ENCODE data around the gene HOXB8.

The HOXB8 gene

DNA sequence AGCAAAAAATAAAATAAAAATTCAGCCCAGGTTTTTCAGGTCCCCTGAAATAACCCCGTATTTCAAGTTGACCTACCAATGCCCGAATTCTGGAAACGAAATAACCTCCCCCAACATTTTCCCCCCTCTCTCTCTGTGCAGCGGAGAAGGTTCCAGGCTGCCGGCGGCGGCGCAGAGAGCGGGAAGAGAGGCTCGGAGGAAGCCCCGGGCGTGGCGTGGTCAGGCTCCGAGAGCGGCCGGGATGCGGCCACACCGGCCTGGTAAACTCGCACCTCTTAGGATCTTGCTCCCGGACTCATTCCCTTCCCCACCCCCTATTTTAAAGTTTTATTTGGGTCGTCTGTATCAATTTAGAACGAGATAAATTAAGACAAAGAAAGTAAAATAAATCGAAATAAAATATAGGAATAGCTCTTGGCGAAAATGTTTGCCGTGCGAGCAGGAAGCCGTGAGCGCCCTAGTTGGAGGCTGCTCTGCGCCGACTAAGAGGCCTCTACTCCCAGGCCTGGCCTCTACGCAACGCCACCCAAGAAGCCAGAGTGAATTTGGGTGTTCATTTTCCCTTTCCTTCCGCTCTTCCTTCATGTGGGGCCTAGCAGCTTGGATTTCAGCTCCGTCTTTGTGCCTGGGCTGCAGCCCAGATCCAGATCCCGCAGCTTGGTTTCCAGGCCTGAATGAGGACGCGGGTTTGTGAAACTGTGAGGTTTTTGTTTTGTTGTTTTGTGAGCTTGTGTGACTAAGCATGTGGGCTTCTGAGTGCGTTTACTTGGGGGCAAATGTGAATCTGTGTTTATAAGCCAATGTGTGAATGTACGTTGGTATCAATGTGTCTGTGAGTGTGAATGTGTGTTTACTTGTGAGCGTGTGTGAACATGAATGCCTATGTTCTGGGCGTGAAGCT is 8.9 kb downstream of the HOXB8 start:
- no peak overlapping the region for H3K27ac ChIP-seq (ENCODE audit: low read length)
- H3K4me1 ChIP-seq (ENCODE audit: control insufficient read depth, insufficient read depth, low read length) = peaks cover 14% of the 10 kb centered on the region
- peaks cover 90 to 96% of the 10 kb centered on the region in 2 donors for H3K27me3 ChIP-seq (ENCODE audit: control insufficient read depth in 1 of 2, insufficient read depth in 2 of 2, low read length in 2 of 2)
- no peak overlapping the region for H3K4me3 ChIP-seq (ENCODE audit: low read length in 2 of 2)
- H3K36me3 ChIP-seq (ENCODE audit: control insufficient read depth in 2 of 2, insufficient read depth in 2 of 2, low read length in 2 of 2) = no peaks in the 10 kb centered on the region
- H3K9ac ChIP-seq (ENCODE audit: low read length in 2 of 2) = no peak overlapping the region
- no peaks in the 10 kb centered on the region for H3K9me3 ChIP-seq (ENCODE audit: control insufficient read depth in 2 of 2, low read length in 2 of 2)

GRCh38 chr17:48605409-48605919 is 9.6 kb downstream of the HOXB8 start:
- Histone ChIP-seq H3K9ac (ENCODE audit: low read length in 2 of 2) (no peak overlapping the region), H3K9me3 (ENCODE audit: control insufficient read depth in 2 of 2, low read length in 2 of 2) (no peaks in the 10 kb centered on the region), H3K4me1 (ENCODE audit: control insufficient read depth, insufficient read depth, low read length) (peaks cover 8% of the 10 kb centered on the region), H3K4me3 (ENCODE audit: low read length in 2 of 2) (no peak overlapping the region), H3K27me3 (ENCODE audit: control insufficient read depth in 1 of 2, insufficient read depth in 2 of 2, low read length in 2 of 2) (peaks cover 89 to 96% of the 10 kb centered on the region in 2 donors), H3K27ac (ENCODE audit: low read length) (no peak overlapping the region), H3K36me3 (ENCODE audit: control insufficient read depth in 2 of 2, insufficient read depth in 2 of 2, low read length in 2 of 2) (no peaks in the 10 kb centered on the region)

DNA sequence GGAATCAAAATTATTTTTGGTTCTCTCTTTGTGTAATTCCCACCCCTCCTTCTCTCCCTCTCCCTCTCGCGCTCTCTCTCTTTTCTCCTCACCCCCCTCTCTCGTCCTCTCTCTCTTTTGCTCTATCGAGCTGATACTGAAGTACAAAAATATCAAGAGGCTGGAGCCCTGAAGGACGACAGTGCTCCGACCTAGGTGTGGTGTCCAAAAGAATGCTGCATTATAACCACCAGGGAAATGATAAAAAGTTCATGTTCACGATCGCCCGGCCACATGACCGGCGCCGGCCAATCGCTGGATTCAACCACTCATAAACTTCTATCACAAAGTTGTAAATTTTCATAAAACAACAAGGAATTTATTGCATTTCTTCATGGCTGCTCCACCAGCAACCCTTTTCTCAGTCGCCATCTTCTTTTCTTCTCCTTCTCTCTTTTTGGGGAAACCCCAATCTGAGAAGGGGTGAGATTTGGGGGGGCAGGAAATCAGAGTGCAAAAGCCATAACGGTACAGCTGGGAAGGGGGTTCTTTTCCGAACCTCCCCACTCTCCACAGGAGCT is 10.2 kb downstream of the HOXB8 start, which contains the start of gene HOXB6:
Gene HOXB6 (minus strand): TSS at position 217 of the 560 bp plus-strand sequence. CDS start 6,836 bp downstream, outside the sequence.
- Histone ChIP-seq H3K9ac (ENCODE audit: low read length in 2 of 2) (peak within 1 kb of the TSS in 1 of 2 donors; percentile 21), H3K27ac (ENCODE audit: low read length) (no peak within 1 kb of the TSS), H3K4me1 (ENCODE audit: control insufficient read depth, insufficient read depth, low read length) (peaks cover 3% of the 10 kb centered on the region)

DNA sequence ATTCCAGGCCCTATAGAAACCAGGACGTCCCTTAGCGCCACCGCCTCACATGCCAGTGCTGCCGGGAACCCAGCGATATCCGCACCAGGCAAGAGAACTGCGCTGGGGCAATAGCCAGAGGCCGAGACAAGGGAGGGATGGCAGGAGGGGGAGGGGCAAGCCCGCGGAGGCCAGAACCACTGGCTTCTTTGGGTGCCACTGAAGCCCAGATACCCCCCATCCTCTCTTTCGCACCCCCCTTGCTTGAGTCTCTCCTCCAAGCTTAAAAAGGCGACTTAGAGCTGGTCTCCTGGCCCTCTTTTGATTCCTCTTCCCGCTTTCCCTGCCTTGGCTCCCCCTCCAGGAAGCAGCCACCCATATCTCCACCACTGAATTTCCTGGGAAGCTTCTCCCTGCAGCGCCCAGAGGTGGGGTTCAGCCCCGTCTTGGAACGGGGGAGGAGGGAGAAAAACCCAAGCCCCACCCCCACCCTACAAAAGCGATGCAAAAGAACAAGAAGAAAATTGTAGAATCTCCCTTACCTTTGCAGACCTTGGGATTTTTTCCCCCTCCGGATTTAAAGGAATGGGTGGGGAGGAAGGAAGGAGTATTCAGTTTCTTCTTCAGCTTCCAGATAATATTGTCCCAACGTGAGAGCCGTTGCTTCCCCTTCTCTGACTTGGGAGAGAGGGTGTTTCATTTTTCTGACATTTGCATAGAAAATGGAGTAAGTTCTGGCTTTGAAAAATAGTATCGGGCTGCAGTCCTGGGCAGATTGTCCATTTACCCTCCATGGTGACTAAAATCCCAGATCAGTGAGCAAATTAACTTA is 10.9 kb downstream of the HOXB8 start:
- Histone ChIP-seq H3K27ac (ENCODE audit: low read length) (no peak overlapping the region), H3K4me3 (ENCODE audit: low read length in 2 of 2) (peak overlapping the region in 1 of 2 donors; percentile 40), H3K9me3 (ENCODE audit: control insufficient read depth in 2 of 2, low read length in 2 of 2) (no peaks in the 10 kb centered on the region), H3K27me3 (ENCODE audit: control insufficient read depth in 1 of 2, insufficient read depth in 2 of 2, low read length in 2 of 2) (peaks cover 89 to 96% of the 10 kb centered on the region in 2 donors), H3K4me1 (ENCODE audit: control insufficient read depth, insufficient read depth, low read length) (peaks cover 3% of the 10 kb centered on the region), H3K9ac (ENCODE audit: low read length in 2 of 2) (peak overlapping the region in 1 of 2 donors; percentile 21), H3K36me3 (ENCODE audit: control insufficient read depth in 2 of 2, insufficient read depth in 2 of 2, low read length in 2 of 2) (no peaks in the 10 kb centered on the region)

More for the DNA sequence above, 10.2 kb downstream of the HOXB8 start, which contains the start of gene HOXB6:
- Histone ChIP-seq H3K27me3 (ENCODE audit: control insufficient read depth in 1 of 2, insufficient read depth in 2 of 2, low read length in 2 of 2) (peaks cover 89 to 96% of the 10 kb centered on the region in 2 donors), H3K4me3 (ENCODE audit: low read length in 2 of 2) (peak within 1 kb of the TSS in 1 of 2 donors; percentile 40), H3K9me3 (ENCODE audit: control insufficient read depth in 2 of 2, low read length in 2 of 2) (no peaks in the 10 kb centered on the region), H3K36me3 (ENCODE audit: control insufficient read depth in 2 of 2, insufficient read depth in 2 of 2, low read length in 2 of 2) (no peaks in the 10 kb centered on the region)

- no peaks in the 10 kb centered on the region for H3K36me3 ChIP-seq (ENCODE audit: control insufficient read depth in 2 of 2, insufficient read depth in 2 of 2, low read length in 2 of 2)
- no peak overlapping the region for H3K9ac ChIP-seq (ENCODE audit: low read length in 2 of 2)
- H3K27ac ChIP-seq (ENCODE audit: low read length) = no peak overlapping the region
- peaks cover 20% of the 10 kb centered on the region for H3K4me1 ChIP-seq (ENCODE audit: control insufficient read depth, insufficient read depth, low read length)
- no peak overlapping the region for H3K4me3 ChIP-seq (ENCODE audit: low read length in 2 of 2)
- no peaks in the 10 kb centered on the region for H3K9me3 ChIP-seq (ENCODE audit: control insufficient read depth in 2 of 2, low read length in 2 of 2)
- peaks cover 88 to 98% of the 10 kb centered on the region in 2 donors for H3K27me3 ChIP-seq (ENCODE audit: control insufficient read depth in 1 of 2, insufficient read depth in 2 of 2, low read length in 2 of 2)
Observed at GRCh38 chr17:48601539-48602425, 13.3 kb downstream of the HOXB8 start.

GRCh38 chr17:48601207-48601538 is 13.9 kb downstream of the HOXB8 start:
- Histone ChIP-seq H3K4me1 (ENCODE audit: control insufficient read depth, insufficient read depth, low read length) (peaks cover 26% of the 10 kb centered on the region), H3K36me3 (ENCODE audit: control insufficient read depth in 2 of 2, insufficient read depth in 2 of 2, low read length in 2 of 2) (no peaks in the 10 kb centered on the region), H3K9me3 (ENCODE audit: control insufficient read depth in 2 of 2, low read length in 2 of 2) (no peaks in the 10 kb centered on the region), H3K27ac (ENCODE audit: low read length) (no peak overlapping the region), H3K27me3 (ENCODE audit: control insufficient read depth in 1 of 2, insufficient read depth in 2 of 2, low read length in 2 of 2) (peaks cover 88 to 98% of the 10 kb centered on the region in 2 donors), H3K4me3 (ENCODE audit: low read length in 2 of 2) (no peak overlapping the region), H3K9ac (ENCODE audit: low read length in 2 of 2) (no peak overlapping the region)

GRCh38 chr17:48600244-48601098 is 14.6 kb downstream of the HOXB8 start:
- no peak overlapping the region for H3K4me3 ChIP-seq (ENCODE audit: low read length in 2 of 2)
- H3K4me1 ChIP-seq (ENCODE audit: control insufficient read depth, insufficient read depth, low read length) = peaks cover 29% of the 10 kb centered on the region
- H3K36me3 ChIP-seq (ENCODE audit: control insufficient read depth in 2 of 2, insufficient read depth in 2 of 2, low read length in 2 of 2) = no peaks in the 10 kb centered on the region
- no peak overlapping the region for H3K9ac ChIP-seq (ENCODE audit: low read length in 2 of 2)
- no peak overlapping the region for H3K27ac ChIP-seq (ENCODE audit: low read length)
- H3K9me3 ChIP-seq (ENCODE audit: control insufficient read depth in 2 of 2, low read length in 2 of 2) = no peaks in the 10 kb centered on the region
- H3K27me3 ChIP-seq (ENCODE audit: control insufficient read depth in 1 of 2, insufficient read depth in 2 of 2, low read length in 2 of 2) = peaks cover 86 to 98% of the 10 kb centered on the region in 2 donors

DNA sequence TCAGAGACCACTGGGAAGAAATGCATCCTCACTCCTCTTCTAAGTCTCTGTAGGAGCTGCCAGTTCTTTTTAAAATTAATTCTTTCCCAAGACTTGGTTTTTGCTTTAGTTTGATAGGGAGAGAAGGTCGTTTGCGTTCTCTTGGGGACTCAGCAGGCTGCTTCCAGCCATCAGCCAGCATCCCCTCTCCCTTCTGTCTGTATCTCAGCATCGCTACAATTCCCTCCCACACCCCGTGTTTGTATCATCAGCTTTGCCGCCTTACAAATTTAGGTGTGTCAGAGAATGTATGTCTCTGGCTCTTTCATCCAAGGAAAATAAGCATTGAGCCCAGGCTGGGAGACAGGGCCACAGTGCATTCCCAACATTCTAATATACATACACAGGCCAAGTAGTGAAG is 15.7 kb downstream of the HOXB8 start:
- H3K9ac ChIP-seq (ENCODE audit: low read length in 2 of 2) = no peak overlapping the region
- H3K27ac ChIP-seq (ENCODE audit: low read length) = no peak overlapping the region
- no peaks in the 10 kb centered on the region for H3K9me3 ChIP-seq (ENCODE audit: control insufficient read depth in 2 of 2, low read length in 2 of 2)
- H3K4me1 ChIP-seq (ENCODE audit: control insufficient read depth, insufficient read depth, low read length) = peaks cover 34% of the 10 kb centered on the region
- peaks cover 84 to 98% of the 10 kb centered on the region in 2 donors for H3K27me3 ChIP-seq (ENCODE audit: control insufficient read depth in 1 of 2, insufficient read depth in 2 of 2, low read length in 2 of 2)
- H3K4me3 ChIP-seq (ENCODE audit: low read length in 2 of 2) = no peak overlapping the region
- no peaks in the 10 kb centered on the region for H3K36me3 ChIP-seq (ENCODE audit: control insufficient read depth in 2 of 2, insufficient read depth in 2 of 2, low read length in 2 of 2)

- no peaks in the 10 kb centered on the region for H3K36me3 ChIP-seq (ENCODE audit: control insufficient read depth in 2 of 2, insufficient read depth in 2 of 2, low read length in 2 of 2)
- peak overlapping the region in 1 of 2 donors; percentile 75 for H3K4me3 ChIP-seq (ENCODE audit: low read length in 2 of 2)
- no peak overlapping the region for H3K27ac ChIP-seq (ENCODE audit: low read length)
- peaks cover 78 to 98% of the 10 kb centered on the region in 2 donors for H3K27me3 ChIP-seq (ENCODE audit: control insufficient read depth in 1 of 2, insufficient read depth in 2 of 2, low read length in 2 of 2)
- H3K4me1 ChIP-seq (ENCODE audit: control insufficient read depth, insufficient read depth, low read length) = peaks cover 38% of the 10 kb centered on the region
- no peak overlapping the region for H3K9ac ChIP-seq (ENCODE audit: low read length in 2 of 2)
- H3K9me3 ChIP-seq (ENCODE audit: control insufficient read depth in 2 of 2, low read length in 2 of 2) = no peaks in the 10 kb centered on the region
Observed at GRCh38 chr17:48598736-48599135, 16.4 kb downstream of the HOXB8 start.

Data from stomach smooth muscle (tissue), 2 donors.